Stimulated activated naive CD8-positive, alpha-beta T cell treated with anti-CD3 and anti-CD28 coated beads, Interleukin-15, amount 100 ng/mL, for 72 hours (primary cell): ENCODE data around the gene ACKR3.

Source experiments
- ATAC-seq: fragments of 150-1000 bp; cut with Tn5 transposase; 2 replicates; pipeline ENCODE4 v1.10.0; 2021; ENCODE audit warnings: mild to moderate bottlenecking, moderate library complexity
- DNase-seq, 2 donors: peaks; one replicate each; pipeline ENCODE4 v3.0.0; 2021 to 2022
- H3K27ac Mint-ChIP-seq, 2 donors: one replicate each; pipeline ENCODE4 v1.8.0; 2022; ENCODE audit warnings: mild to moderate bottlenecking in 2 of 2, mixed read lengths in 2 of 2, moderate library complexity in 2 of 2
- H3K27me3 Mint-ChIP-seq: one replicate; pipeline ENCODE4 v1.8.0; 2022; ENCODE audit warnings: mixed read lengths
- H3K4me1 Mint-ChIP-seq: one replicate; pipeline ENCODE4 v1.8.0; 2022; ENCODE audit warnings: mild to moderate bottlenecking, mixed read lengths
- H3K4me3 Mint-ChIP-seq, 2 donors: one replicate each; pipeline ENCODE4 v1.8.0; 2022; ENCODE audit warnings: mild to moderate bottlenecking in 2 of 2, mixed read lengths in 2 of 2, moderate library complexity in 1 of 2
- H3K9me3 Mint-ChIP-seq, 2 donors: one replicate each; pipeline ENCODE4 v1.8.0; 2022; ENCODE audit warnings: mixed read lengths in 2 of 2

Gene ACKR3

DNA sequence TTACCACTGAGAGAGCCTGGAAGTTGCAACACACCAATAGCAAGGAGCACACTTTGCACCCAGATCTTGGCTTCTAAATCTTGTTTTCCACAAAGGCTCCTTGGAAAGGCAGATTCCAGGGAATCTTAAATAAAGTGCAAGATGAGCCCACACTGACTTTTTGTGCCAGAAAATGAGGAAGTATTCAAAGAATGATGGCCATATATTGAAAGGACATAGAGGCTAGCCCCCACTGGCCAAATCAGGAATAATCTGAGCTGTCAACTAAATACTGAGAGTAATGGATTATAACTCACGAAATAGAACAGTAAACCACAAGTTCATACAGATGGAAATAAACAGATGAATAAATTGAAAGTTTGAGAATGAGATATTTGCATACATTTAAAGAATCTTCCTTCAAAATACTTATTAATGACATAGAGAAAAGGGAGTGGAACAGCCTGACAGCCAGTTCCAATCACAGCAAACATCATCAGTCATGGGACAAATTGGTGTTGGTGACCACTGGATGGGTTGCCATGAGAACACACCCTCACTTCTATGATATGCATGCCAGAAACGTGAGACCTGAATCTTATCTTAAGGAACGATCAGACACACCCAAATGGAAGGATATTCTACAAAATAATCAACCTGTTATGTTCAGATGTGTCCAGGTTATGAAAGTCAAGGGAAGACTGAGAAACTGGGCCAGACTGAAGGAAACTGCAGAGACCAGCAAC, 12.2 kb upstream of the ACKR3 start:
- H3K4me1 Mint-ChIP-seq: peaks cover 76% of the 10 kb centered on the region
- no peaks in the 10 kb centered on the region for H3K27me3 Mint-ChIP-seq
- no peak for DNase-seq
- peaks cover 19 to 20% of the 10 kb centered on the region in 2 donors for H3K9me3 Mint-ChIP-seq
- ATAC-seq: no peak
- H3K4me3 Mint-ChIP-seq: no peak overlapping the region
- H3K27ac Mint-ChIP-seq: no peak overlapping the region

DNA sequence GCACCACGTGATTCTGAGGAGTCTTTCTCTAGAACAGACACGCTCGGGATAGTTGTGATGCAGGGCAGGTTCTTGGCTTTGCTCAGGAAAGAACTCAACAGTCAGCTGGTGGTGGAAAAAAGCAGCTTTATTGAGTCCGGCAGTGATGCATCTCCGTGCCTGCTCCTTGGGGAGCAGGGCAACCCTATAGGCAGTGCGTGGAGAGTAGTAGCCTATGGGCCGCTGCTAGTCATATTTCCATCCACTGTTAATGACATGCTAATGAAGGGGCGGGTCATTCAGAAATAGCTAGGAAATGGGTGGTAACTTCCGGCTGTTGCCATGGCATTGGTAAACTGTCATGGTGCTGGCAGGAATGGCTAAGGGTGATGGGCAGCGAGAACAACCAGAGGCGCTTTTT, 11.6 kb upstream of the ACKR3 start:
- DNase-seq (no peak), ATAC-seq (no peak)
- Mint-ChIP-seq H3K4me3 (no peak overlapping the region), H3K27ac (no peak overlapping the region), H3K9me3 (peaks cover 19 to 20% of the 10 kb centered on the region in 2 donors), H3K27me3 (no peaks in the 10 kb centered on the region), H3K4me1 (peaks cover 71% of the 10 kb centered on the region)

DNA sequence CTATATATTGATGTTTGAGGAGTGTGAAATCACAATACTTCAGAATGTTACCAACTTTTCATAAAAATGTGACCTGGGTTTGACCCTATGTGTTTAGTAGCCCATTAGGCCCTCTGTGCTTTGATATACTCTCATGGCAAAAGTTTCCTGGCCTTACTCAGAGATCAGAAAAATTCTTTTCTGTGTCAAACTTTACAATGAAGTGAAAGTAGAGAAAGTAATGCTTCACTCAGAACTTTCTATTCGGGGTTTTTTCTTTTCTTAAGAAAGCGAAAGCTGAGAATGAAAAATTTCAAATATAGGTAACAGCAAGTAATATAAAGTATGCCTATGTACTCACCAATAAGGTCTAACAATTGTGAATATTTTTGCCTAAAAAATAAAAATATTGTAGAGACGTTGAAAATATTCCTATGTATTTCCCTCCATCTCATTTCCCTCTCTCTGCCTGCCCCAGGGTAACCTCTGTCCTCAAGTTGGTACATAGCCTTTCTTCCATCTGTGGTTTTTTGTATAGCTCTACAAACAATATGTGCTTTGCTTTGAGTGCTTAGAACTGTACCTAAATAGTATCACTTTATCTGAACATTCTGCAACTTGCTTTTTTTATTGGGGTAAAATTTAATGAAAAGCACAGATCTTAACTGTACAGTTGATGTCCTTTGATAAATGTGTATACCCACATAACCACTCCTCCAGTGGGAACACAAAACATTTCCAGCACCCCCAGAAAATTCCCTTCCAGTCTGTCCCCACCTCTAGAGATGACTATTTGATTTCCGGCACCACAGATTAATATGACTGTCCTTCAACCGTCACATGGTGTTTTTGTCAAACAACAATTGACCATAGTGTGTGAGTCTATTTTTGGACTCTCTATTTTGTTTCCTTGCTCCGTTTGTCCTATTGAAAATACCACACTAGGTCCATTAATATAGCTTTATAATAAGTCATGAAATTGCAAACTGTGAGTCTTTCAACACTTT, 10.3 kb upstream of the ACKR3 start:
- Mint-ChIP-seq H3K9me3 (peaks cover 12% of the 10 kb centered on the region in 2 donors), H3K4me1 (peaks cover 58% of the 10 kb centered on the region), H3K27ac (peak overlapping the region in 1 of 2 donors; percentile 69), H3K4me3 (peak overlapping the region; percentile 49 to 70), H3K27me3 (no peaks in the 10 kb centered on the region)
- ATAC-seq (peak; percentile 58), DNase-seq (no peak)

DNA sequence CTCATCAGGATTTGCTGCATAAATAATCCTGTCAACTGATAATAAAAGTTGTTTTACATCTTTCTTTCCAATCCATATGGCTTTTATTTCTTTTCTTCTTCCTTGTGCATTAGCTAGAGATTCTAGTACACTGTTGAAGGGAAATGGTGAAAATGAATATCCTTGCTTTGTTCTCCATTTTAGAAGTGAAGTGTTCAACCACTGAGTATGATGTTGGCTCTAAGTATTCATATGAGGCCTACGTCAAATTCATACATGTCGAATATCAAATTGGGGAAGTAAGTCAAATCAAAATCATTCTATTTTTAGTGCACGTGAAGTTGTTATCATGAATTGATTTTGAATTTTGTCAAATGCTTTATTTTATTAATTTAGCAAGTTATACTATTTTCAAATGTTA, 7.8 kb upstream of the ACKR3 start:
- ATAC-seq (no peak), DNase-seq (no peak)
- Mint-ChIP-seq H3K9me3 (no peaks in the 10 kb centered on the region), H3K4me3 (no peak overlapping the region), H3K27me3 (no peaks in the 10 kb centered on the region), H3K4me1 (peaks cover 39% of the 10 kb centered on the region), H3K27ac (no peak overlapping the region)

DNA sequence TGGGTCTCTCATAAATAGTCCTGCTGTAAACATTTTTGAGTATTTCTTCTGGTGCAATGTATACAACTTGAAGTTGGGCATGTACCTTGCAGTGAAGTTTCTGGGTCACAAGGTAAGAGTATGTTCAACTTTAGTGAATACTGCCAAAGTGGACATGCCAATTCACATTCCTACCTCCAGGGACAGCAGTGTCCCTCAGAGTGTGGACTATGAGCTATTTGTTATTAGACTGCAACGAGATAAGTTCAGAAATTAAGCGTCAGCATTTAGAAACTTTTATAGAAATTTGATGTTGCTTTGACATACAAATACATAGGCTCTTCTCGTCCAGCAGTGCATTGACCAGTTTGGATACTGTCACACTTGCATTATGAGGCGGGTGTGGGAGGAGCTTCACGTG, 7.2 kb upstream of the ACKR3 start:
- Mint-ChIP-seq H3K4me3 (no peak overlapping the region), H3K27me3 (no peaks in the 10 kb centered on the region), H3K9me3 (no peaks in the 10 kb centered on the region), H3K4me1 (peaks cover 44% of the 10 kb centered on the region), H3K27ac (no peak overlapping the region)
- DNase-seq (no peak), ATAC-seq (no peak)

DNA sequence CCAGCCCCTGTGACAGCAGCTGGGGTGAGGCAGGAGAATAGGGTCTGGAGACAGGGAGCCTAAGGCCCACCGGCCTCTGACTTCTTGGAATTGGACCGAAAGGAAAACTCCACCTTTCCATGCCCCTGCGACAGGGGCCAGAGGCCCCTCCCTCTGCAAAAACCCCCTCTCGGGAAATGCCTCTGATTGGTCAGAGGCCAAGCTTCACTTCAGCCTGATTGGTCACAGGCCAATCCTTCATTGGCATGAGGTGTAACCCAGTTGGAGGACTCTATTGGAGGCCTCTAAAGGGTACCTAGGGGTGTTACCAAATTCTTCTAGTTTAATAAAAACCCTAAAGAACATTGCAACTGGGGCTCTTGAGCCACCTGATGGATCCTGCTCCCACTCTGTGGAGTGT, 5.7 kb upstream of the ACKR3 start:
- no peak overlapping the region for H3K27ac Mint-ChIP-seq
- no peak overlapping the region for H3K4me3 Mint-ChIP-seq
- no peaks in the 10 kb centered on the region for H3K9me3 Mint-ChIP-seq
- H3K4me1 Mint-ChIP-seq: peaks cover 43% of the 10 kb centered on the region
- ATAC-seq (no peak), DNase-seq (no peak)
- no peaks in the 10 kb centered on the region for H3K27me3 Mint-ChIP-seq

DNA sequence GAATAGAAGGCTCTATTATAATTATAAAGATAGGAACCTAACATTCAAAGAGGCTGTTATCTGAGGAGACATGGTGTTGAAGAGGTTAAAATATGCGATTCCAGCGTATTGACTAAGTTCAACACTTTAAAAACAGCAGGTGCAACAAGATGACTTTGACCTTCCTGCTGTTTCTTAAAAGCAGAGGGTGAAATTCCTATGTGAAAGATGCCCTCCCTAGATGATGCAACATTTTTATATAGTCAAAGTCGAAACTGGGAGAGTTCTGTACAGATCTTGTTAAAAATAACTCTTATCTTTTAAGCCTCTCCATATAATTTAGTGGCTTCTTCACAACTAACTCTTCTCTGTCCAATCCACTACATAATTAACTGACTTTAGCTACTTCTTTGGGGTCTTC, 4.4 kb upstream of the ACKR3 start:
- no peaks in the 10 kb centered on the region for H3K9me3 Mint-ChIP-seq
- H3K4me3 Mint-ChIP-seq: no peak overlapping the region
- no peaks in the 10 kb centered on the region for H3K27me3 Mint-ChIP-seq
- no peak for ATAC-seq
- H3K27ac Mint-ChIP-seq: peak overlapping the region in 1 of 2 donors; percentile 42
- peaks cover 41% of the 10 kb centered on the region for H3K4me1 Mint-ChIP-seq
- DNase-seq: no peak

DNA sequence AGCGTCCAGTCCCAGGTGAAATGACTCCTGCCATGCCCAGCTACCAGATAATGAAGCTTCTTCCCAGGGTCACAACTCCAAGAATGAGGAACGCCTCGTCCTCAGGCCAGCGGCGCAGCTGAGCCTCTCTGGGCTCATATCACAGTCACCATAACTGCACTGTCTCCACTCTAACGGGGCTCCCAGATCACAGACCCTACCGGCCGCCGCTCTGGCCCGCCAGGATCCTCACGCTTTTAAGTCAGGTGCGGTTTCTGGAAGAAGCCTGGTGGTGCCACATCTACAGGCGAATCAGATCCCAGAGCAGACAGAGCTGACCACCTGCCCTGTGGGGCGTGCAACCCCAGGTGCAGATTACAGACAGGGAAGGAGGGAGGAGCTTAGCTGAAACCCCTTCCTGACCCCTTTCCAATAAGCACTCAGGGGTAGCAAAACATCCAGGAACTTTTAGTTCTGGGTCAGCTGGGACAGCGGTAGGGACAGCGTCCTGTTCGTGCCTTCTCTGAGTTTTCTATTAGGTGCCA, 3.7 kb upstream of the ACKR3 start:
- Mint-ChIP-seq H3K27ac (no peak overlapping the region), H3K9me3 (no peaks in the 10 kb centered on the region), H3K27me3 (no peaks in the 10 kb centered on the region), H3K4me1 (peaks cover 40% of the 10 kb centered on the region), H3K4me3 (no peak overlapping the region)
- no peak for DNase-seq
- ATAC-seq: no peak

DNA sequence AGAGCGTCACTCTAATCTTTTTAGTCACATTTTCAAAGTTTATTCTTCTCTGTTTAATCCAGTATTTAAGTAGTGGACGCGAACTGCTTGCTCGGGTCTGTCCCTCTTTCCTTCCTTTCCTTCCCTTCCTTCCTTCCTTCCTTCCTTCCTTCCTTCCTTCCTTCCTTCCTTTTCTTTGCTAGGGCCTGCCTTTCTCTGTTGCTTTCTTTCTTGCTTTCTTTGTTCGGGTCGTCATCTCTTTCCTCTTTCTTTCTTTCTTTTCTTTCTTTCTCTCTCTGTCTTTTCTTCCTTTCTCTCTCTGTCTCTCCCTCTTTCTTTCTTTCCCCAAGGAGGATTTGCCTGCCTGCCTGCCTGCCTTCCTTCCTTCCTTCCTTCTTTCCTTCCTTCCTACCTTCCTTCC, 3.0 kb upstream of the ACKR3 start:
- ATAC-seq (no peak), DNase-seq (no peak)
- H3K27ac Mint-ChIP-seq: peak overlapping the region in 1 of 2 donors; percentile 61
- no peaks in the 10 kb centered on the region for H3K9me3 Mint-ChIP-seq
- no peaks in the 10 kb centered on the region for H3K27me3 Mint-ChIP-seq
- peaks cover 40% of the 10 kb centered on the region for H3K4me1 Mint-ChIP-seq
- no peak overlapping the region for H3K4me3 Mint-ChIP-seq

DNA sequence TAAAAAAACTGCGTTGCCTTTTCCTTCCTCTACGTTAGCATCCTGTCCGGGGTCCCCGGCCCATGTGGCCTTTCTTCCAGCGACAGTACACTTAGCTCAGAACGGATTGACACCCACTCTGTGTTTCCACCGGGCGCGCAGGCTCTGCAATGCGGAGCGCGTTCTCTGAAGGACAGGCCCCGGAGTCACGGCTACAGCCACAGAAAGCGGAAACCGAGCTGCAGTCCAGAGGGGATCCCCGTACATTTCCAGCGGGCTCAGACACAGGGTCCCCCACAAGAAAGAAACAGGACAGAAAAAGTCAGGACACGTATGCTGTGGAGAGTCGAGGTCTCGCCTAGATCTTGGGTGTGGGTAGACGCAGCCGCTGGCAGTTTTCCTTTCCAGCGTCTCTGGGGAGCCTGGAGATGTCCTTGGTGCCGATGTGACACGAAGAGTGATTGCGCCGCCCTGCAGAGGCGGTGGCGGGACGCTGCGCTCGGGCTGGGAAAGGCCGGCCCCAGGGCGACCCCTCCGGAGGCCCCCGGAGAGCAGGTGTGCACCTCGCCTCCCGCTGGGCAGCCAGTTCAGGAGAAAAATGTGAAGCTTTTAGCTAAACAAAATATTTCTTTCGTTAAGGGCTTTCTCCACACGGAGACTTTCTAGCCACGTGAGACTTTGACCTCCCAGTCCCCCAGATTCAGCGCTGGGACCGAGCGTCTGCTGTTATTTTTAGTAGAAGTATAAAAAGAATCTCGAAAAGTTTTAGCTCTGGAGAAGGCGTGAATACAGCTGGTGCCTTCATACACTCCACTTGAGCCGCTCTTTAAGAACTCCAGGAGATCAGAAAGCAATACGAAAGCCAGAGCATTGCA, 1.3 kb upstream of the ACKR3 start:
- DNase-seq: peak; percentile 47 to 59
- Mint-ChIP-seq H3K4me1 (peaks cover 40% of the 10 kb centered on the region), H3K4me3 (peak overlapping the region; percentile 65 to 88), H3K9me3 (no peaks in the 10 kb centered on the region), H3K27me3 (no peaks in the 10 kb centered on the region), H3K27ac (peak overlapping the region in 1 of 2 donors; percentile 86)
- peak; percentile 51 for ATAC-seq

DNA sequence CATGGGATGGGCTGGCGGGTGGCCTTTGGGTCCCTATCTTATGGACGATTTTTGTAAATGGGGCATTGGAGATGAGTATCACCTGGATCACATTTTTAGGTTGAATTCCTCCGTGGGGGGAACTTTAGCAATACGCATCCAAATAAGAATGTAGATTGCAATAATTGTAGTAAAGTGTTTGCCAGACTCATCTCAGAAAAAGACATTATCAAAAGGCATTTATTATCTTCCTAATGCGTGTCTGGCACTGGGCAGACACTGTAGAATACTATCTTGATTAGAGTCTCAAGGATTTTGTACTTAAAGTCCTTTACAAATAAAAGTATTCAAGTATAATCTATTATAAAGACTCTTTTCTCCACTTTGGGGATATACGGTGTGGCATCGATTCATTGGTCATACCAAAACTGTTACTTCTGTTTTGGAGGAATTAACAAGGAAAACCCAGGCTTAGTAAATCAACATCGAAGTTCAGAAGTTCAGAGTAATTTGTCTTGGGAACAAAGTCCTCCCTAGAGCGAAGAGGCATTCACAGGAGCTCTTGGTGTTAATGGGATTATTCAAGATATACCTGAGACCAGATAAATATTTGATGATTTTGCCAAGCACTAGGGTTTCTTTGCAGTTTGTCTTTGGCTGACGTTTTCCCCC, 578 bp upstream of the ACKR3 start:
- Mint-ChIP-seq H3K27me3 (no peaks in the 10 kb centered on the region), H3K27ac (no peak overlapping the region), H3K4me3 (peak overlapping the region; percentile 69 to 88), H3K4me1 (peaks cover 40% of the 10 kb centered on the region), H3K9me3 (no peaks in the 10 kb centered on the region)
- DNase-seq (no peak), ATAC-seq (no peak)

DNA sequence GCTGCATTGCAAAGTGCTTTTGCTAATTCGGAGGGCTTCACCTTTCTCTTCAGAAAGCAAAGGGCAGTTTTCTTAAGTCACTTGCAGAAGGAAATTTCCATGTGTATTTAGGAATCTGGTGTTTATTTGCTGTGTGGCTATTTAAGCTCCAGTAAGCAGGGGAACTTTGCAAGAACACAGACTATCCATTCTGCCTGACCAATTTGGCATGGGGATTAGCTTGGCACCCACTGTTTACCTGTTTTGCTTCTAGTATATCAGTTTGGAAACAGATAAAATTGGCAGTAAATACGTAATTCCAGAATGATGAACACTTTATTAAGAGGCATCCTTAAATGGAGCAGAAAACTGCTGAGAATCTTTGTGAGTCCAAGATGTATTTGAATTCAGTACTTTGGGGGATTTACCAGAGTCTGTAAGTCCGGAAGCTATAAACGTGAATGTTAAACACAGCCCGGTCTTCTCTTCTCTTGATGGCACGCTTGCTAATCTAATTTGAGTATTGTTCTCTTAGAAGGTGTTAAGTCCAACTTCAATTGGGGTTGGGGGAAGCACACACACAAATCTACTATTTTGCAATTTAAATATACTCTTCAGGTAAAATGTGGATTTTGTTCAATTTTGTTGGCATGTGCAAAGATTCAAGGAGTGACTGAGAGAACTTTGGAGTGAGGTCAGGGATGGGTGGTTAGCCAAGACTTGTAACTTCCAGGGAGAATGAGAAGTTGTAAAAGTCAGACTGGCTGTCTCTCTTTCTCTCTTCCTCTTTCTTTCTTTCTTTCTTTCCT, 650 bp downstream of the ACKR3 start:
- no peak overlapping the region for H3K27ac Mint-ChIP-seq
- no peaks in the 10 kb centered on the region for H3K9me3 Mint-ChIP-seq
- no peaks in the 10 kb centered on the region for H3K27me3 Mint-ChIP-seq
- peaks cover 40% of the 10 kb centered on the region for H3K4me1 Mint-ChIP-seq
- DNase-seq (no peak), ATAC-seq (no peak)
- H3K4me3 Mint-ChIP-seq: peak overlapping the region; percentile 69 to 76

DNA sequence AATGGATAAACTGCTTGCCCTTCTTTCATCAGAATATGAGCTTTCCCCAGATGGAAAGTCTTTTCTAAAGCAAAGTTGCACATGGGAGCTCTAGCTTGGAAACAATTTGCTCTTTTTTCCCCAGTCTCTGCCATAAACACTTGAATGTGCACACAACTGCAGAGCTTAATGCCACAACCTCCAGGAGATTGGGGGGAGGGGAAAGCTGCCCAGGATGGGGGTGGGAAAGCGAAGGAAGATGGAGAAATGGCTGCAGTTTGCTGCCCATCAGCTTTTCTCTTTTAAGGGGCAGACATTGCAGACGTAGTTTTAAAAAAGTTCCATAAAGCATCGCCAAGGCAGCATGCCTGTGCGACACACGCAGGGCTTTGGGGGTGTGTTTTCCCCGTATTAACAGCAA, 1.5 kb downstream of the ACKR3 start:
- no peak overlapping the region for H3K27ac Mint-ChIP-seq
- no peak overlapping the region for H3K4me3 Mint-ChIP-seq
- no peaks in the 10 kb centered on the region for H3K9me3 Mint-ChIP-seq
- peaks cover 40% of the 10 kb centered on the region for H3K4me1 Mint-ChIP-seq
- no peaks in the 10 kb centered on the region for H3K27me3 Mint-ChIP-seq
- ATAC-seq (no peak), DNase-seq (no peak)

DNA sequence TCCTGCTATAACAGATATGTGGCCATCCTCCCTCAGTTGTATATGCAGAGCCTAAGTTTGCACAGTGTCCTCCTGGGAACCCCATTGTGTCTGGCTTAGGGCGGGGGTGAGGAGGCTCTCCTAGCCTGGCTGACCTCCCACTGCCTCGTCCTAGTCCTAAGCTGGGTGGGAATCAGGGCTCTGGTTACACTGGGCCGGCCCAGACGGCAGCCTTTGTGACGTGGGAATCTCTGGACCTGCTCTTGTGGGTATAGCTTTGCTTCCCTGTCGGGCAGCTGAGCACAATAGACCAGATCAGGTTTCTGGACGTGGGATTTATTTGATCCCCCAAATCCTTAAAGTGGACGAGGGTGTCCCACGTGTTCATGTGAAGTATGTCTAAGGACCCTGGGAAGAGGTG, 2.9 kb downstream of the ACKR3 start:
- Mint-ChIP-seq H3K27ac (peak overlapping the region in 1 of 2 donors; percentile 54), H3K4me3 (no peak overlapping the region), H3K9me3 (no peaks in the 10 kb centered on the region), H3K27me3 (no peaks in the 10 kb centered on the region), H3K4me1 (peaks cover 29% of the 10 kb centered on the region)
- DNase-seq (no peak), ATAC-seq (no peak)
